Adrenal gland (tissue), 12 donors: ENCODE data around the gene MRC2. TPM values are rescaled to one million over a fixed set of nuclear protein-coding genes. Genes with fewer than 3 reads are reported as not detected.

Source experiments
- DNase-seq, 7 donors: peaks; one replicate each; pipeline ENCODE4 v3.0.0-alpha.2; 2019 to 2020
- H3K27ac ChIP-seq, 5 donors: fragments of 200-600 bp; sonication (generic) in 4 of 5; 1 replicate in 3 of 5; 2 replicates in 2 of 5; pipeline versions ENCODE4 v1.5.1 to v1.8.0; 2016 to 2020; ENCODE audit warnings: mild to moderate bottlenecking in 1 of 5
- H3K27me3 ChIP-seq: fragments of 200-600 bp; 2 replicates; pipeline ENCODE4 v1.8.0; 2021
- H3K36me3 ChIP-seq, 2 donors: fragments of 200-600 bp; replicated peaks in 1 of 2; 1 replicate in 1 of 2; 2 replicates in 1 of 2; pipeline versions ENCODE4 v1.5.1 to v1.8.0; 2018 to 2022
- H3K4me1 ChIP-seq, 2 donors: fragments of 200-600 bp; replicated peaks in 1 of 2; 1 replicate in 1 of 2; 2 replicates in 1 of 2; pipeline versions ENCODE4 v1.5.1 to v1.8.0; 2018 to 2021
- H3K4me3 ChIP-seq, 4 donors: fragments of 200-600 bp; sonication (generic) in 3 of 4; one replicate each; pipeline ENCODE4 v1.5.1; 2016 to 2018
- H3K9me3 ChIP-seq, 3 donors: fragments of 200-600 bp; sonication (generic) in 1 of 3; replicated peaks in 1 of 3; 1 replicate in 2 of 3; 2 replicates in 1 of 3; pipeline versions ENCODE4 v1.5.1 to v1.8.0; 2016 to 2021
- CTCF ChIP-seq, 6 experiments: fragments of 450-650 bp in 4 of 6; fragments of 200-600 bp in 2 of 6; sonication (generic) in 1 of 6; IDR thresholded peaks; 1 replicate in 5 of 6; 2 replicates in 1 of 6; pipeline versions ENCODE4 v1.5.1 to v1.8.0; 2016 to 2021; ENCODE audit warnings: antibody characterized with exemption in 6 of 6, mild to moderate bottlenecking in 2 of 6, moderate library complexity in 1 of 6
- POLR2A ChIP-seq, 2 donors: fragments of 450-650 bp; IDR thresholded peaks; one replicate each; pipeline ENCODE4 v1.6.1; 2017; ENCODE audit warnings: antibody characterized with exemption in 2 of 2, mild to moderate bottlenecking in 2 of 2, moderate library complexity in 1 of 2
- WGBS, 4 donors: extraction: QIAGEN DNeasy Blood & Tissue Kit in 2 of 4; methylation state at CpG; one replicate each; pipeline versions ENCODE4 v1.1.5 to v1.1.7; 2013 to 2017; 5-methylcytosine and 5-hydroxymethylcytosine counted together
- intact Hi-C, 2 donors: fragments of 100-400 bp; cut with DNase I; formaldehyde crosslinking; loops; one replicate each; pipeline versions ENCODE4 v1.14.1 to v1.15.0; 2022 to 2023
- polyA plus RNA-seq, 3 donors: library from polyadenylated mRNA; stranded (reverse); fragments of 200-250 nt in 2 of 3; fragments of 350-450 nt in 1 of 3; fragmentation: Illumina TruSeq in 1 of 3; extraction: RNeasy Lipid Tissue Mini Kit (QIAGEN cat#74804) in 1 of 3; gene quantifications; one replicate each; pipeline ENCODE4 v1.2.3, GENCODE V29; 2013 to 2014
- total RNA-seq, 9 donors: library from RNA; depleted of rRNA in 4 of 9; stranded (reverse); fragments of >200 nt in 4 of 9; fragments of 120-200 nt in 1 of 9; fragmentation: NEBNext Ultra II Directional in 1 of 9; extraction: Animal tissue kit (Norgen Biotek cat#: 25700) in 1 of 9; gene quantifications; one replicate each; pipeline versions ENCODE4 v1.1.0 to v1.2.4, GENCODE V29; 2013 to 2023
- donor health status: healthy with polysubstance abuse.
- donor health status: Bipolar disorder and iron deficiency.
- donor health status: DM: yes; HTN: yes; CAD: no.
- donor health status: DM: no; HTN: no; CAD: no.
- donor health status: DM: no; HTN: no; CAD: no.
- donor health status: DM: yes; HTN: yes; CAD: no.

Gene MRC2
- total and polyA plus RNA-seq, 12 donors, result 5.2 to 68.3 (median 29.6) TPM

- Histone ChIP-seq H3K9me3 (peaks cover 0 to 4% (median 0%) of the 10 kb centered on the region in 3 donors), H3K27me3 (no peaks in the 10 kb centered on the region), H3K36me3 (no peaks in the 10 kb centered on the region), H3K4me1 (peaks cover 4 to 11% of the 10 kb centered on the region in 2 donors), H3K27ac (peak overlapping the region in 3 of 5 donors; percentile 29 to 68 (median 39)), H3K4me3 (peak overlapping the region in 2 of 4 donors; percentile 24 to 87)
- WGBS, 4 donors, result 17 to 42% (median 22%) methylated on average over 13 to 31 of the region's 31 CpGs
- TF ChIP-seq CTCF (IDR thresholded peaks at IDR 0.05), result no peak
- intact Hi-C loops, result loop anchor here (10.0 kb wide), 2 partner anchors 700 to 710 kb away; no protein-coding TSS in a partner anchor
- DNase-seq, result no peak
Observed at GRCh38 chr17:62704381-62704971, 77.0 kb downstream of the MRC2 start.

GRCh38 chr17:62705156-62705777, 77.8 kb downstream of the MRC2 start:
- peaks cover 0 to 4% (median 0%) of the 10 kb centered on the region in 3 donors for H3K9me3 ChIP-seq
- intact Hi-C loops, result loop anchor here (5.0 to 10.0 kb wide), 3 partner anchors 262 to 710 kb away; partner anchors contain the start of gene TANC2 (in 1 of the 2)
- no peak for TF ChIP-seq CTCF (IDR thresholded peaks at IDR 0.05)
- no peak for TF ChIP-seq POLR2A (IDR thresholded peaks at IDR 0.05)
- H3K27me3 ChIP-seq, result no peaks in the 10 kb centered on the region
- H3K27ac ChIP-seq, result peak overlapping the region in 1 of 5 donors; percentile 68
- no peaks in the 10 kb centered on the region for H3K36me3 ChIP-seq
- peak in 1 of 7 donors; percentile 25 for DNase-seq
- peaks cover 4 to 11% of the 10 kb centered on the region in 2 donors for H3K4me1 ChIP-seq
- 47 to 50% (median 49%) methylated on average over 11 of the region's 11 CpGs for WGBS, 4 donors
- peak overlapping the region in 1 of 4 donors; percentile 87 for H3K4me3 ChIP-seq

GRCh38 chr17:62705778-62706597, 78.5 kb downstream of the MRC2 start:
- peak overlapping the region in 1 of 5 donors; percentile 68 for H3K27ac ChIP-seq
- no peak for TF ChIP-seq CTCF (IDR thresholded peaks at IDR 0.05)
- TF ChIP-seq POLR2A (IDR thresholded peaks at IDR 0.05), result no peak
- peak in 3 of 7 donors; percentile 31 to 68 (median 46) for DNase-seq
- H3K4me1 ChIP-seq, result peaks cover 4 to 11% of the 10 kb centered on the region in 2 donors
- H3K9me3 ChIP-seq, result peaks cover 0 to 4% (median 0%) of the 10 kb centered on the region in 3 donors
- intact Hi-C loops, result loop anchor here (5.0 to 10.0 kb wide), 3 partner anchors 261 to 709 kb away; partner anchors contain the start of gene TANC2 (in 1 of the 2)
- no peaks in the 10 kb centered on the region for H3K36me3 ChIP-seq
- no peak overlapping the region for H3K4me3 ChIP-seq
- H3K27me3 ChIP-seq, result no peaks in the 10 kb centered on the region
- 60 to 66% (median 65%) methylated on average over 11 to 14 of the region's 14 CpGs for WGBS, 4 donors
